H9 (cell line): ENCODE results near the gene IL20RA. TPM values are rescaled to one million over a fixed set of nuclear protein-coding genes. Genes with fewer than 3 reads are reported as not detected.

Experiments used
- DNase-seq: peaks from one replicate; pipeline ENCODE4 v3.0.0-alpha.2; 2017
- H2AFZ ChIP-seq: one replicate; pipeline ENCODE4 v1.6.1; 2013; ENCODE audit warnings: mild to moderate bottlenecking, low read length, control low read depth, moderate library complexity
- H2AK5ac ChIP-seq: 2 replicates; pipeline ENCODE4 v1.6.1; 2013; ENCODE audit warnings: low read length, control low read depth, mixed read lengths; ENCODE audit not compliant: insufficient read length
- H2BK120ac ChIP-seq: one replicate; pipeline ENCODE4 v1.6.1; 2013; ENCODE audit warnings: low read depth, mild to moderate bottlenecking, low read length, control low read depth, inconsistent platforms; ENCODE audit not compliant: poor library complexity, severe bottlenecking
- H2BK12ac ChIP-seq: 2 replicates; pipeline ENCODE4 v1.6.1; 2013; ENCODE audit warnings: low read length, control low read depth, mixed read lengths, low read depth; ENCODE audit not compliant: insufficient read length
- H2BK15ac ChIP-seq: 2 replicates; pipeline ENCODE4 v1.6.1; 2013; ENCODE audit warnings: low read depth, low read length, control low read depth
- H2BK20ac ChIP-seq: one replicate; pipeline ENCODE4 v1.6.1; 2013; ENCODE audit warnings: low read depth, mild to moderate bottlenecking, low read length, control low read depth, inconsistent platforms; ENCODE audit not compliant: poor library complexity, severe bottlenecking
- H2BK5ac ChIP-seq: 2 replicates; pipeline ENCODE4 v1.6.1; 2013; ENCODE audit warnings: low read length, control low read depth, mixed read lengths; ENCODE audit not compliant: insufficient read length
- H3K14ac ChIP-seq: 2 replicates; pipeline ENCODE4 v1.6.1; 2013; ENCODE audit warnings: low read length, control low read depth; ENCODE audit not compliant: insufficient read depth
- H3K18ac ChIP-seq: 2 replicates; pipeline ENCODE4 v1.6.1; 2013; ENCODE audit warnings: low read depth, mild to moderate bottlenecking, mixed read lengths, low read length, control low read depth; ENCODE audit not compliant: insufficient read length
- H3K23ac ChIP-seq: 2 replicates; pipeline ENCODE4 v1.6.1; 2013; ENCODE audit warnings: low read length, control low read depth, mixed read lengths, low read depth; ENCODE audit not compliant: insufficient read length
- H3K23me2 ChIP-seq: 2 replicates; pipeline ENCODE4 v1.6.1; 2013; ENCODE audit warnings: low read depth, mild to moderate bottlenecking, mixed read lengths, low read length, control low read depth; ENCODE audit not compliant: insufficient read length, poor library complexity, severe bottlenecking
- H3K27ac ChIP-seq: 2 replicates; pipeline ENCODE4 v1.5.1; 2013; ENCODE audit warnings: low read length, control low read depth, mixed read lengths, low read depth; ENCODE audit not compliant: insufficient read length
- H3K27me3 ChIP-seq: 2 replicates; pipeline ENCODE4 v1.6.1; 2013; ENCODE audit warnings: low read length, control low read depth, inconsistent platforms; ENCODE audit not compliant: insufficient read depth
- H3K4ac ChIP-seq: 2 replicates; pipeline ENCODE4 v1.6.1; 2013; ENCODE audit warnings: low read depth, mild to moderate bottlenecking, control low read depth, inconsistent platforms, low read length, moderate library complexity
- H3K4me1 ChIP-seq: 2 replicates; pipeline ENCODE4 v1.6.1; 2013; ENCODE audit warnings: low read length, control low read depth, inconsistent platforms; ENCODE audit not compliant: insufficient read depth
- H3K4me2 ChIP-seq: 2 replicates; pipeline ENCODE4 v1.6.1; 2013; ENCODE audit warnings: low read length, control low read depth, mixed read lengths; ENCODE audit not compliant: insufficient read length, insufficient read depth
- H3K56ac ChIP-seq: 2 replicates; pipeline ENCODE4 v1.6.1; 2013; ENCODE audit warnings: low read depth, mild to moderate bottlenecking, mixed read lengths, low read length, control low read depth; ENCODE audit not compliant: insufficient read length
- H3K79me1 ChIP-seq: 2 replicates; pipeline ENCODE4 v1.6.1; 2013; ENCODE audit warnings: low read depth, mild to moderate bottlenecking, moderate library complexity, low read length, control low read depth, inconsistent platforms; ENCODE audit not compliant: insufficient read depth, poor library complexity, severe bottlenecking
- H3K79me2 ChIP-seq: 2 replicates; pipeline ENCODE4 v1.6.1; 2013; ENCODE audit warnings: low read length, control low read depth, inconsistent platforms; ENCODE audit not compliant: insufficient read depth
- H3K9ac ChIP-seq: 2 replicates; pipeline ENCODE4 v1.6.1; 2013; ENCODE audit warnings: low read length, control low read depth, mixed read lengths; ENCODE audit not compliant: insufficient read length; ENCODE audit errors: extremely low read depth
- H3K9me3 ChIP-seq: one replicate; pipeline ENCODE4 v1.6.1; 2013; ENCODE audit warnings: low read depth, low read length, inconsistent platforms; ENCODE audit not compliant: control insufficient read depth
- H3T11ph ChIP-seq: one replicate; pipeline ENCODE4 v1.6.1; 2013; ENCODE audit warnings: mild to moderate bottlenecking, low read length, control low read depth, inconsistent platforms
- H4K20me1 ChIP-seq: one replicate; pipeline ENCODE4 v1.6.1; 2013; ENCODE audit not compliant: control insufficient read depth, insufficient read length, insufficient read depth
- H4K5ac ChIP-seq: 2 replicates; pipeline ENCODE4 v1.6.1; 2013; ENCODE audit warnings: low read depth, mild to moderate bottlenecking, mixed read lengths, low read length, control low read depth; ENCODE audit not compliant: insufficient read length
- H4K8ac ChIP-seq: replicated peaks from 2 replicates; pipeline ENCODE4 v1.6.1; 2013; ENCODE audit warnings: low read length, control low read depth, mixed read lengths, low read depth; ENCODE audit not compliant: insufficient read length
- H4K91ac ChIP-seq: 2 replicates; pipeline ENCODE4 v1.6.1; 2013; ENCODE audit warnings: low read depth, mild to moderate bottlenecking, moderate library complexity, mixed read lengths, low read length, control low read depth; ENCODE audit not compliant: insufficient read length
- H3K27ac Mint-ChIP-seq, 3 experiments: 2 replicates in 2 of 3; 3 replicates in 1 of 3; pipeline ENCODE4 v1.8.0; 2020 to 2021; ENCODE audit warnings: mixed read lengths in 3 of 3, mild to moderate bottlenecking in 1 of 3, moderate library complexity in 1 of 3
- H3K27me3 Mint-ChIP-seq: 2 replicates; pipeline ENCODE4 v1.8.0; 2021; ENCODE audit warnings: low read depth, mild to moderate bottlenecking, moderate library complexity, mixed read lengths
- H3K36me3 Mint-ChIP-seq, 3 experiments: 2 replicates in 2 of 3; 3 replicates in 1 of 3; pipeline ENCODE4 v1.8.0; 2020 to 2021; ENCODE audit warnings: low read depth in 3 of 3, mixed read lengths in 3 of 3; ENCODE audit not compliant: insufficient read depth in 1 of 3
- H3K4me1 Mint-ChIP-seq, 2 experiments: 2 replicates each; pipeline ENCODE4 v1.8.0; 2020; ENCODE audit warnings: mixed read lengths in 2 of 2
- H3K4me3 Mint-ChIP-seq, 2 experiments: 2 replicates in 1 of 2; 3 replicates in 1 of 2; pipeline ENCODE4 v1.8.0; 2020 to 2021; ENCODE audit warnings: mild to moderate bottlenecking in 2 of 2, mixed read lengths in 2 of 2, moderate library complexity in 1 of 2
- H3K9me3 Mint-ChIP-seq, 2 experiments: 2 replicates in 1 of 2; 3 replicates in 1 of 2; pipeline ENCODE4 v1.8.0; 2020; ENCODE audit warnings: mild to moderate bottlenecking in 2 of 2, mixed read lengths in 2 of 2, moderate library complexity in 1 of 2
- CTCF ChIP-seq: fragments of 200-600 bp; sonication (generic); conservative IDR thresholded peaks from 3 replicates; pipeline ENCODE4 v1.8.0; 2021; ENCODE audit warnings: antibody characterized with exemption, mild to moderate bottlenecking
- WGBS: extraction: QIAGEN DNeasy Blood & Tissue Kit; methylation state at CpG from one replicate; pipeline ENCODE4 v1.1.7; 2013; ENCODE audit warnings: missing lambda C conversion rate, low lambda C conversion rate, mixed read lengths; ENCODE audit not compliant: insufficient read length; ENCODE audit errors: extremely low coverage; 5-methylcytosine and 5-hydroxymethylcytosine counted together
- total RNA-seq: library from RNA; stranded (reverse); gene quantifications from 2 replicates; pipeline ENCODE4 v1.2.1, GENCODE V29; 2021

The IL20RA gene
- total RNA-seq, 1 experiment from 2014 or later = 0.74 TPM

GRCh38 chr6:137013031-137013430, 31.7 kb downstream of the IL20RA start:
- Histone ChIP-seq H2AK5ac (no peak overlapping the region), H3K9ac (no peak overlapping the region), H3K27ac (no peak overlapping the region), H4K91ac (no peak overlapping the region), H3K23me2 (no peaks in the 10 kb centered on the region), H3K18ac (no peak overlapping the region), H3K79me1 (no peaks in the 10 kb centered on the region), H3K9me3 (no peaks in the 10 kb centered on the region), H3K4me1 (no peaks in the 10 kb centered on the region), H3K4ac (no peak overlapping the region), H3T11ph (no peak overlapping the region), H4K5ac (no peak overlapping the region), H3K56ac (no peak overlapping the region), H3K23ac (no peak overlapping the region), H3K79me2 (no peaks in the 10 kb centered on the region), H3K27me3 (no peaks in the 10 kb centered on the region), H2BK15ac (no peak overlapping the region), H2BK12ac (no peak overlapping the region), H4K20me1 (no peaks in the 10 kb centered on the region), H3K4me2 (no peak overlapping the region), H2BK20ac (no peak overlapping the region), H3K14ac (no peak overlapping the region), H4K8ac (no peak overlapping the region), H2BK120ac (no peak overlapping the region), H2AFZ (no peak overlapping the region), H2BK5ac (no peak overlapping the region)
- no peaks in the 10 kb centered on the region for H3K9me3 Mint-ChIP-seq
- TF ChIP-seq CTCF = no peak
- DNase-seq = no peak
- H3K27ac Mint-ChIP-seq = no peak overlapping the region
- no peaks in the 10 kb centered on the region; the same call in 1 of the 2 replicates for H3K27me3 Mint-ChIP-seq
- no peaks in the 10 kb centered on the region for H3K36me3 Mint-ChIP-seq
- H3K4me3 Mint-ChIP-seq = no peak overlapping the region
- no CpG with 5 or more reads among the region's 1 CpG for whole genome bisulfite sequencing
- H3K4me1 Mint-ChIP-seq = peaks cover 0 to 5% of the 10 kb centered on the region in 2 experiments; a peak in 1 of 4 replicates
